Astrocyte of the cerebellum (primary cell): ENCODE results near the gene IGSF9B.

Experiments
- DNase-seq: peaks from one replicate; pipeline ENCODE4 v3.0.0-alpha.2; 2011; ENCODE audit warnings: low read depth
- H3K4me3 ChIP-seq: 2 replicates; pipeline ENCODE4 v1.5.1; 2011; ENCODE audit warnings: mild to moderate bottlenecking, low read depth, low read length, moderate library complexity
- CTCF ChIP-seq: IDR thresholded peaks from 2 replicates; pipeline ENCODE4 v1.5.1; 2012; ENCODE audit warnings: low read length, low read depth, moderate library complexity, mild to moderate bottlenecking; ENCODE audit errors: missing control alignments
- in situ Hi-C: cut with HindIII; loops from 2 replicates; pipeline ENCODE4 v1.10.0; 2017; ENCODE audit warnings: low sequenced_read_pairs

IGSF9B gene

GRCh38 chr11:133999355-133999754, 42.6 kb upstream of the IGSF9B start:
- no peak for TF ChIP-seq CTCF
- no peak for DNase-seq
- in situ Hi-C loops, result no loop called here
- no peak overlapping the region for H3K4me3 ChIP-seq

- no peak for TF ChIP-seq CTCF
- H3K4me3 ChIP-seq, result no peak overlapping the region
- DNase-seq, result no peak
- in situ Hi-C loops, result no loop called here
Observed at GRCh38 chr11:133997554-133997953, 40.8 kb upstream of the IGSF9B start.

GRCh38 chr11:133996671-133997070, 39.9 kb upstream of the IGSF9B start:
- TF ChIP-seq CTCF, result no peak
- no peak overlapping the region for H3K4me3 ChIP-seq
- DNase-seq, result no peak
- in situ Hi-C loops, result no loop called here

GRCh38 chr11:133995066-133995465, 38.3 kb upstream of the IGSF9B start:
- in situ Hi-C loops, result no loop called here
- TF ChIP-seq CTCF, result no peak
- no peak for DNase-seq
- H3K4me3 ChIP-seq, result no peak overlapping the region

- DNase-seq, result no peak
- no peak for TF ChIP-seq CTCF
- in situ Hi-C loops, result no loop called here
- no peak overlapping the region for H3K4me3 ChIP-seq
Observed at GRCh38 chr11:133993921-133994320, 37.2 kb upstream of the IGSF9B start.

- DNase-seq, result no peak
- in situ Hi-C loops, result no loop called here
- TF ChIP-seq CTCF, result no peak
- no peak overlapping the region for H3K4me3 ChIP-seq
Observed at GRCh38 chr11:133993107-133993506, 36.3 kb upstream of the IGSF9B start.

- no peak overlapping the region for H3K4me3 ChIP-seq
- no peak for TF ChIP-seq CTCF
- no peak for DNase-seq
- in situ Hi-C loops, result no loop called here
Observed at GRCh38 chr11:133992121-133992520, 35.4 kb upstream of the IGSF9B start.
